Trophoblast cell (in vitro differentiated cells and primary cell): ENCODE measurements around the gene ZXDC.

Experiments used
- DNase-seq, 2 donors: peaks; one replicate each; pipeline ENCODE4 v3.0.0-alpha.2; 2016
- H2AFZ ChIP-seq: 2 replicates; pipeline ENCODE4 v1.6.1; 2013; ENCODE audit warnings: low read length, moderate library complexity, mild to moderate bottlenecking; ENCODE audit not compliant: insufficient read depth, poor library complexity
- H2AK5ac ChIP-seq: 2 replicates; pipeline ENCODE4 v1.6.1; 2013; ENCODE audit warnings: mild to moderate bottlenecking, low read length
- H2BK120ac ChIP-seq: 2 replicates; pipeline ENCODE4 v1.6.1; 2013; ENCODE audit warnings: low read length, mild to moderate bottlenecking, moderate library complexity; ENCODE audit not compliant: insufficient read depth, poor library complexity
- H2BK12ac ChIP-seq: 2 replicates; pipeline ENCODE4 v1.6.1; 2013; ENCODE audit warnings: mild to moderate bottlenecking, low read length, moderate library complexity
- H2BK5ac ChIP-seq: 2 replicates; pipeline ENCODE4 v1.6.1; 2013; ENCODE audit warnings: low read length, low read depth, moderate library complexity, mild to moderate bottlenecking; ENCODE audit not compliant: poor library complexity
- H3K14ac ChIP-seq: 2 replicates; pipeline ENCODE4 v1.6.1; 2013; ENCODE audit warnings: mild to moderate bottlenecking, low read length
- H3K18ac ChIP-seq: 2 replicates; pipeline ENCODE4 v1.6.1; 2013; ENCODE audit warnings: mild to moderate bottlenecking, low read length
- H3K23ac ChIP-seq: 2 replicates; pipeline ENCODE4 v1.6.1; 2013; ENCODE audit warnings: low read length
- H3K27ac ChIP-seq: 2 replicates; pipeline ENCODE4 v1.5.1; 2013; ENCODE audit warnings: low read depth, mild to moderate bottlenecking, inconsistent platforms, low read length, moderate library complexity
- H3K27me3 ChIP-seq: 2 replicates; pipeline ENCODE4 v1.6.1; 2013; ENCODE audit warnings: inconsistent platforms, mild to moderate bottlenecking, low read length, moderate library complexity; ENCODE audit not compliant: insufficient read depth
- H3K36me3 ChIP-seq, 2 experiments: 1 replicate in 1 of 2; 2 replicates in 1 of 2; pipeline ENCODE4 v1.6.1; 2013; ENCODE audit warnings: low read length in 2 of 2, mild to moderate bottlenecking in 2 of 2, moderate library complexity in 1 of 2; ENCODE audit not compliant: insufficient read depth in 2 of 2, control insufficient read depth in 1 of 2
- H3K4ac ChIP-seq: 2 replicates; pipeline ENCODE4 v1.6.1; 2013; ENCODE audit warnings: low read depth, mild to moderate bottlenecking, low read length, moderate library complexity
- H3K4me1 ChIP-seq, 2 experiments: 1 replicate in 1 of 2; 2 replicates in 1 of 2; pipeline ENCODE4 v1.6.1; 2013; ENCODE audit warnings: low read length in 2 of 2, mild to moderate bottlenecking in 2 of 2, moderate library complexity in 1 of 2; ENCODE audit not compliant: insufficient read depth in 2 of 2, control insufficient read depth in 1 of 2
- H3K4me2 ChIP-seq: 2 replicates; pipeline ENCODE4 v1.6.1; 2013; ENCODE audit warnings: inconsistent platforms, mild to moderate bottlenecking, low read length, moderate library complexity
- H3K4me3 ChIP-seq: 2 replicates; pipeline ENCODE4 v1.5.1; 2013; ENCODE audit warnings: mild to moderate bottlenecking, low read depth, low read length, inconsistent platforms
- H3K79me1 ChIP-seq: one replicate; pipeline ENCODE4 v1.6.1; 2013; ENCODE audit warnings: low read length
- H3K79me2 ChIP-seq: 2 replicates; pipeline ENCODE4 v1.6.1; 2013; ENCODE audit warnings: low read length, mild to moderate bottlenecking; ENCODE audit not compliant: control insufficient read depth, insufficient read depth, poor library complexity
- H3K9ac ChIP-seq: 2 replicates; pipeline ENCODE4 v1.6.1; 2013; ENCODE audit warnings: mild to moderate bottlenecking, low read length
- H3K9me3 ChIP-seq: 2 replicates; pipeline ENCODE4 v1.6.1; 2013; ENCODE audit warnings: low read depth, mild to moderate bottlenecking, control low read depth, inconsistent platforms, low read length; ENCODE audit not compliant: insufficient read depth
- H4K12ac ChIP-seq: 2 replicates; pipeline ENCODE4 v1.6.1; 2013; ENCODE audit warnings: low read depth, mild to moderate bottlenecking, low read length, moderate library complexity
- H4K8ac ChIP-seq: 2 replicates; pipeline ENCODE4 v1.6.1; 2013; ENCODE audit warnings: low read depth, mild to moderate bottlenecking, low read length, moderate library complexity
- H4K91ac ChIP-seq: one replicate; pipeline ENCODE4 v1.6.1; 2013; ENCODE audit warnings: low read depth, mild to moderate bottlenecking, low read length, moderate library complexity
- WGBS: extraction: QIAGEN DNeasy Blood & Tissue Kit; methylation state at CpG from one replicate; pipeline ENCODE4 v1.1.7; 2013; ENCODE audit warnings: missing lambda C conversion rate; ENCODE audit not compliant: insufficient read length, insufficient coverage; ENCODE audit errors: extremely low coverage; 5-methylcytosine and 5-hydroxymethylcytosine counted together

Gene ZXDC

GRCh38 chr3:126434931-126435411 lies 40.7 kb downstream of the ZXDC start:
- Histone ChIP-seq H2BK120ac (no peak overlapping the region), H3K4me1 (no peaks in the 10 kb centered on the region), H2BK12ac (no peak overlapping the region), H3K14ac (no peak overlapping the region), H3K27me3 (no peaks in the 10 kb centered on the region), H3K9ac (no peak overlapping the region), H4K91ac (no peak overlapping the region), H3K4ac (no peak overlapping the region), H3K18ac (no peak overlapping the region), H2AFZ (no peak overlapping the region), H3K79me2 (no peaks in the 10 kb centered on the region), H2AK5ac (no peak overlapping the region), H3K9me3 (no peaks in the 10 kb centered on the region), H3K23ac (no peak overlapping the region), H3K4me3 (no peak overlapping the region), H4K12ac (no peak overlapping the region), H3K79me1 (no peaks in the 10 kb centered on the region), H2BK5ac (no peak overlapping the region), H3K36me3 (peaks cover 5 to 8% of the 10 kb centered on the region in 2 experiments), H3K27ac (no peak overlapping the region), H3K4me2 (no peak overlapping the region), H4K8ac (no peak overlapping the region)
- no peak for DNase-seq
- WGBS: no CpG with 5 or more reads among the region's 8 CpGs

GRCh38 chr3:126434264-126434590 lies 41.5 kb downstream of the ZXDC start:
- Histone ChIP-seq H3K18ac (no peak overlapping the region), H3K23ac (no peak overlapping the region), H4K12ac (no peak overlapping the region), H3K4me1 (no peaks in the 10 kb centered on the region), H2BK120ac (no peak overlapping the region), H4K8ac (no peak overlapping the region), H3K4me3 (no peak overlapping the region), H3K14ac (no peak overlapping the region), H3K9ac (no peak overlapping the region), H2AK5ac (no peak overlapping the region), H2AFZ (no peak overlapping the region), H4K91ac (no peak overlapping the region), H2BK5ac (no peak overlapping the region), H3K4me2 (no peak overlapping the region), H3K36me3 (peaks cover 5 to 6% of the 10 kb centered on the region in 2 experiments), H3K79me1 (no peaks in the 10 kb centered on the region), H3K4ac (no peak overlapping the region), H3K79me2 (no peaks in the 10 kb centered on the region), H2BK12ac (no peak overlapping the region), H3K27ac (no peak overlapping the region), H3K9me3 (no peaks in the 10 kb centered on the region), H3K27me3 (no peaks in the 10 kb centered on the region)
- no peak for DNase-seq
- no CpG with 5 or more reads among the region's 6 CpGs for WGBS

DNA sequence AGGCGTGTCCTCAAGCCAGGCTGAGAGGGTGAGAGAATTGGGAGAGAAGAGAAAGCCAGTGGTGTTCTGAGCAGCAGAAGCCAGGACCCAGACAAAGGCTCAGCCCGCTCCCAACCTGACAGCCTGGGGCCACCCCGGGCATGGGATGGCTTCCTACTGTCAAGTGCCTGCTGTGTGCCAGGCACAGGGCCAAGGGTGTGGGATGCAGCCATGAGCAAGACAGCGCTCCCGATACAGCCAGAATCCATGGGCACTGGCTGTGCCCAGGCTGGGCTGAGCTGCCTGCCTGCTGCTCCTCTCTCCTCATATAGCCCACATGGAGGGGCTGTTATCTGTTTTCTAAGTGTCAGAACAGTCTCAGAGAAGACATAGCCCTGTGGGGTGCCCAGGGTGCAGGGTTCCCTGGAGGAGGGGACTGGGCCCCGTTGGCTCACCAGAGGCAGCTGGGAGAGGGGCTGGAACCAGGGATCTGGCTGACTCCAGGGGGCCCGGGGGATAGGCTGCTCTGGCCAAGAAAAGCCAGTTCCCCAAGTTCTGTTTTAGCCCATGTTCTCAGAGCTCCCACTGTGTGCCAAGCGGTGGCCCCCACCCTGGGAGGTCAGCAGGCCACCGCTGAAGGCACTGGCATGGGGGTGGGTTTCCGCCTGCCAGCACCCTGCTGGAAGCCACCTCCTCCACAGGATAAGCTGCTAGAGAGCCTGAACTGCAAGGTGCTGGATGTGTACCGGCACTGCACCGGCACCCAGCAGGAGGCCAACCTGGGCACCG lies 42.0 kb downstream of the ZXDC start:
- no peak overlapping the region for H3K18ac ChIP-seq
- no peak overlapping the region for H2BK12ac ChIP-seq
- no peak overlapping the region for H2BK5ac ChIP-seq
- no CpG with 5 or more reads among the region's 13 CpGs for WGBS
- no peak for DNase-seq
- H3K14ac ChIP-seq: no peak overlapping the region
- no peak overlapping the region for H2BK120ac ChIP-seq
- H3K27ac ChIP-seq: no peak overlapping the region
- no peak overlapping the region for H3K4me3 ChIP-seq
- H3K23ac ChIP-seq: no peak overlapping the region
- no peak overlapping the region for H4K91ac ChIP-seq
- no peak overlapping the region for H2AK5ac ChIP-seq
- no peaks in the 10 kb centered on the region for H3K79me2 ChIP-seq
- H4K12ac ChIP-seq: no peak overlapping the region
- no peak overlapping the region for H3K4ac ChIP-seq
- H3K27me3 ChIP-seq: no peaks in the 10 kb centered on the region
- H3K9me3 ChIP-seq: no peaks in the 10 kb centered on the region
- H3K4me1 ChIP-seq: no peaks in the 10 kb centered on the region
- H3K4me2 ChIP-seq: no peak overlapping the region
- H3K79me1 ChIP-seq: no peaks in the 10 kb centered on the region
- H2AFZ ChIP-seq: no peak overlapping the region
- H4K8ac ChIP-seq: no peak overlapping the region
- peaks cover 5 to 6% of the 10 kb centered on the region in 2 experiments for H3K36me3 ChIP-seq
- no peak overlapping the region for H3K9ac ChIP-seq

- Histone ChIP-seq H2BK120ac (no peak overlapping the region), H3K79me1 (no peaks in the 10 kb centered on the region), H3K9ac (no peak overlapping the region), H3K27ac (no peak overlapping the region), H4K91ac (no peak overlapping the region), H3K4ac (no peak overlapping the region), H3K27me3 (no peaks in the 10 kb centered on the region), H3K9me3 (no peaks in the 10 kb centered on the region), H3K4me2 (no peak overlapping the region), H3K36me3 (peaks cover 5 to 6% of the 10 kb centered on the region in 2 experiments), H2BK12ac (no peak overlapping the region), H3K23ac (no peak overlapping the region), H2AFZ (no peak overlapping the region), H2AK5ac (no peak overlapping the region), H2BK5ac (no peak overlapping the region), H4K12ac (no peak overlapping the region), H3K79me2 (no peaks in the 10 kb centered on the region), H3K4me1 (no peaks in the 10 kb centered on the region), H4K8ac (no peak overlapping the region), H3K14ac (no peak overlapping the region), H3K4me3 (no peak overlapping the region), H3K18ac (no peak overlapping the region)
- no CpG with 5 or more reads among the region's 6 CpGs for WGBS
- DNase-seq: no peak
Measured at GRCh38 chr3:126433105-126433430, 42.6 kb downstream of the ZXDC start.
